DMS153 (cell line): Measurements from ENCODE around the gene EEA1.

Experiments used
- DNase-seq: peaks from one replicate; lab custom pipeline; 2025; lab: John Stamatoyannopoulos, UW

The EEA1 gene

GRCh38 chr12:92879698-92880322 is 49.3 kb downstream of the EEA1 start:
- no peak for DNase-seq

- no peak for DNase-seq
These were observed 51.2 kb downstream of the EEA1 start for GRCh38 chr12:92877904-92878303.

- DNase-seq, result no peak
These were observed 52.6 kb downstream of the EEA1 start for GRCh38 chr12:92876496-92876895.

GRCh38 chr12:92871116-92871515 is 58.0 kb downstream of the EEA1 start:
- no peak for DNase-seq

GRCh38 chr12:92866418-92866817 is 62.7 kb downstream of the EEA1 start:
- DNase-seq, result no peak

GRCh38 chr12:92863251-92863650 is 65.8 kb downstream of the EEA1 start:
- no peak for DNase-seq

- DNase-seq, result no peak
These were observed 67.7 kb downstream of the EEA1 start for GRCh38 chr12:92861381-92861780.

GRCh38 chr12:92860521-92860920 is 68.6 kb downstream of the EEA1 start:
- DNase-seq, result no peak

- DNase-seq, result peak; percentile 90
These were observed 69.3 kb downstream of the EEA1 start for GRCh38 chr12:92859650-92860386.

- no peak for DNase-seq
These were observed 71.3 kb downstream of the EEA1 start for GRCh38 chr12:92857818-92858217.

- no peak for DNase-seq
These were observed 74.8 kb downstream of the EEA1 start for GRCh38 chr12:92854344-92854743.

- no peak for DNase-seq
These were observed 80.4 kb downstream of the EEA1 start for GRCh38 chr12:92848740-92849139.

GRCh38 chr12:92847368-92847767 is 81.7 kb downstream of the EEA1 start:
- DNase-seq, result no peak

- no peak for DNase-seq
These were observed 83.8 kb downstream of the EEA1 start for GRCh38 chr12:92845329-92845728.

- DNase-seq, result no peak
These were observed 84.8 kb downstream of the EEA1 start for GRCh38 chr12:92844151-92844763.

GRCh38 chr12:92829686-92830282 is 99.3 kb downstream of the EEA1 start:
- DNase-seq, result no peak

- DNase-seq, result no peak
These were observed 100.5 kb downstream of the EEA1 start for GRCh38 chr12:92828565-92828964.

- DNase-seq, result peak; percentile 2
These were observed 101.2 kb downstream of the EEA1 start for GRCh38 chr12:92827836-92828431.

GRCh38 chr12:92821142-92821541 is 108.0 kb downstream of the EEA1 start:
- DNase-seq, result no peak

- no peak for DNase-seq
These were observed 114.5 kb downstream of the EEA1 start for GRCh38 chr12:92814584-92814983.

- no peak for DNase-seq
These were observed 118.7 kb downstream of the EEA1 start for GRCh38 chr12:92810370-92810769.

GRCh38 chr12:92803903-92804302 is 125.2 kb downstream of the EEA1 start:
- no peak for DNase-seq

GRCh38 chr12:92802906-92803305 is 126.2 kb downstream of the EEA1 start:
- DNase-seq, result no peak
